ENCODE results near the gene ZNF26. TPM values are rescaled to one million over a fixed set of nuclear protein-coding genes. Genes with fewer than 3 reads are reported as not detected.

ZNF26 gene
- total RNA-seq, 4 donors from 2014 or later = 6.7 to 9.8 (median 9.2) TPM

DNA sequence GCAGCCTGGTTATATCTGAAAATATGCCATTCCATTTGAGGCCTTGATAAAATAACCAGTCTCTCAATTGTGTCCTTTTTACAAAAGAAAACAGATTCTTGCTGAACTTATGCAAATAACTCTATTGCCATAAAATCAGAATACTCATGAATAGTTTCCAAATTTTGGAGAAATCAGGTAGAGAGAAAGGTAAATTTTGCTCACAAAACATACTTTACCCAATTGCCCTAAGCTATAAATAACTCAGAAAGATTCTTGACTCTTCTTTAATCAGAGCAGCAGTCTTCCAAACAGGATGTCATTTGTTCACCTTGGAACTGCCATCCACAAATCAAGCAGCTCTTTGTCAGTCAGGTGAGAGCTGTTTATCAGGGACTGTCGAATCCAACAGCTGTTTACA is 12.6 kb downstream of the ZNF26 start:
- ATAC-seq = no peak
- no peak for TF ChIP-seq EP300 (IDR thresholded peaks at IDR 0.05)
- TF ChIP-seq POLR2AphosphoS5 (IDR thresholded peaks at IDR 0.05) = no peak
- TF ChIP-seq, protein P1, sequence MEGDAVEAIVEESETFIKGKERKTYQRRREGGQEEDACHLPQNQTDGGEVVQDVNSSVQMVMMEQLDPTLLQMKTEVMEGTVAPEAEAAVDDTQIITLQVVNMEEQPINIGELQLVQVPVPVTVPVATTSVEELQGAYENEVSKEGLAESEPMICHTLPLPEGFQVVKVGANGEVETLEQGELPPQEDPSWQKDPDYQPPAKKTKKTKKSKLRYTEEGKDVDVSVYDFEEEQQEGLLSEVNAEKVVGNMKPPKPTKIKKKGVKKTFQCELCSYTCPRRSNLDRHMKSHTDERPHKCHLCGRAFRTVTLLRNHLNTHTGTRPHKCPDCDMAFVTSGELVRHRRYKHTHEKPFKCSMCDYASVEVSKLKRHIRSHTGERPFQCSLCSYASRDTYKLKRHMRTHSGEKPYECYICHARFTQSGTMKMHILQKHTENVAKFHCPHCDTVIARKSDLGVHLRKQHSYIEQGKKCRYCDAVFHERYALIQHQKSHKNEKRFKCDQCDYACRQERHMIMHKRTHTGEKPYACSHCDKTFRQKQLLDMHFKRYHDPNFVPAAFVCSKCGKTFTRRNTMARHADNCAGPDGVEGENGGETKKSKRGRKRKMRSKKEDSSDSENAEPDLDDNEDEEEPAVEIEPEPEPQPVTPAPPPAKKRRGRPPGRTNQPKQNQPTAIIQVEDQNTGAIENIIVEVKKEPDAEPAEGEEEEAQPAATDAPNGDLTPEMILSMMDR (IDR thresholded peaks at IDR 0.05) = no peak
- TF ChIP-seq POLR2A (IDR thresholded peaks at IDR 0.05) = no peak
- H3K27ac ChIP-seq = no peak overlapping the region
- no peaks in the 10 kb centered on the region for H3K27me3 ChIP-seq
- H3K4me3 ChIP-seq = no peak overlapping the region
- H3K4me1 ChIP-seq = no peaks in the 10 kb centered on the region
- H3K9me3 ChIP-seq = peaks cover 0 to 99% (median 2%) of the 10 kb centered on the region in 3 donors
- WGBS, 2 donors (ENCODE audit: low coverage in 1 of 2) = 0 to 20% methylated on average over 1 of the region's 1 CpG
- H3K36me3 ChIP-seq = peaks cover 0 to 74% of the 10 kb centered on the region in 2 donors

DNA sequence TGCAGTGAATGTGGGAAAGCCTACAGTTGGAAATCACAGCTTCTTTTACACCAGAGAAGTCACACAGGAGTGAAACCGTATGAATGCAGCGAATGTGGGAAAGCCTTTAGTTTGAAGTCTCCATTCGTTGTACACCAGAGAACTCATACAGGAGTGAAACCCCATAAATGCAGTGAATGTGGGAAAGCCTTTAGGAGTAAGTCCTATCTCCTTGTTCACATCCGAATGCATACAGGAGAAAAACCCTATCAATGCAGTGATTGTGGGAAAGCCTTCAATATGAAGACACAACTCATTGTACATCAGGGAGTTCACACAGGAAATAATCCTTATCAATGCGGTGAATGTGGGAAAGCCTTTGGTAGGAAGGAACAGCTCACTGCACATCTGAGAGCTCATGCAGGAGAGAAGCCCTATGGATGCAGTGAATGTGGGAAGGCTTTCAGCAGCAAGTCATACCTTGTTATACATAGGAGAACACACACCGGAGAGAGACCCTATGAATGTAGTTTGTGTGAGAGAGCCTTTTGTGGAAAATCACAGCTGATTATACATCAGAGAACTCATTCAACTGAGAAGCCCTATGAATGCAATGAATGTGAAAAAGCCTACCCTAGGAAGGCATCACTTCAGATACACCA is 24.6 kb downstream of the ZNF26 start:
- peaks cover 20 to 100% of the 10 kb centered on the region in 2 donors for H3K36me3 ChIP-seq
- H3K27me3 ChIP-seq = no peaks in the 10 kb centered on the region
- no peaks in the 10 kb centered on the region for H3K4me1 ChIP-seq
- H3K4me3 ChIP-seq = no peak overlapping the region
- no peak overlapping the region for H3K27ac ChIP-seq
- WGBS, 2 donors (ENCODE audit: low coverage in 1 of 2) = 89 to 95% methylated on average over 2 to 5 of the region's 6 CpGs
- peaks cover 0 to 100% (median 10%) of the 10 kb centered on the region in 3 donors for H3K9me3 ChIP-seq
- no peak for ATAC-seq
- TF ChIP-seq POLR2A (IDR thresholded peaks at IDR 0.05) = no peak

DNA sequence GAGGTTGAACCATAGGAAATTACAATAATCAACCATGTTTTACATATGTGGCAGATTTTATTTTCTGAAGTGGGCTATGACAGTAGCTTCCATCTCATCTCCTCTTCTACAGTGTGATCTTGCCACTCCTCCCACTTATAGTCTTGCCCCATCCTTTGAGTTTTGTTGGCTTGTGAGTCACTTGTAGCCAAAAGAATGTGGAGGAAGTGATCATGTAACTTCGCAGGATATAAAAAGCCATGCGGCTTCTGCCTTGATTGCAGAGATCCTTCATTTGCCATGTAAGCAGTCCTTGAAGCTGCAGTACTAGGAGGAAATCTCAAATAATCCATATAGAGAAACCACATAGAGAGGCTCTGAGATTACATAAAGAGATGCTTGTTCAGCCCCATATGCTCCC is 37.4 kb downstream of the ZNF26 start:
- H3K36me3 ChIP-seq = peaks cover 0 to 11% of the 10 kb centered on the region in 2 donors
- peaks cover 0 to 91% (median 2%) of the 10 kb centered on the region in 3 donors for H3K9me3 ChIP-seq
- TF ChIP-seq POLR2A (IDR thresholded peaks at IDR 0.05) (no peak), EP300 (IDR thresholded peaks at IDR 0.05) (no peak), POLR2AphosphoS5 (IDR thresholded peaks at IDR 0.05) (no peak)
- TF ChIP-seq, protein P1 (IDR thresholded peaks at IDR 0.05) = no peak
- no peak for ATAC-seq
- H3K4me3 ChIP-seq = no peak overlapping the region
- no peak overlapping the region for H3K27ac ChIP-seq
- 88 to 93% methylated on average over 2 of the region's 2 CpGs for WGBS, 2 donors (ENCODE audit: low coverage in 1 of 2)
- no peaks in the 10 kb centered on the region for H3K4me1 ChIP-seq
- H3K27me3 ChIP-seq = no peaks in the 10 kb centered on the region

DNA sequence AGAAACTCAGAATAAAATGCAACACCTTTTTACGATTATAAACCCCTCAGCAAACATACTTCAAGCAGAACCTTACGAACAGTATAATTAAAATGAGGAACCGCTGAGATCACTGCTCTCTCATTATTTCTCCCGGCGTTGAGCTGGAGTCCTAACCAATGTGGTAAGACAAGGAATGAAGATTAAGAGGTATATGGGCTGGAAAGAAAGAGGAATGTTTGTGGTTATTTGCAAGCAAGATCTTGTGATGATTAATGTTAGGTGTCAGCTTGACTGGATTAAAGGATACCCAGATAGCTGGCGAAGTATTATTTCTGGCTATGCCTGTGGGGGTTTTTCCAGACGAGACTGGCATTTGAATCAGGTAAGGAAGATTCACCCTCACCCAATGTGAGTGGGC is 40.8 kb downstream of the ZNF26 start:
- Histone ChIP-seq H3K27me3 (no peaks in the 10 kb centered on the region), H3K4me3 (no peak overlapping the region), H3K27ac (no peak overlapping the region), H3K9me3 (peaks cover 0 to 76% (median 2%) of the 10 kb centered on the region in 3 donors), H3K36me3 (no peaks in the 10 kb centered on the region), H3K4me1 (no peaks in the 10 kb centered on the region)
- TF ChIP-seq POLR2AphosphoS5 (IDR thresholded peaks at IDR 0.05) (no peak), EP300 (IDR thresholded peaks at IDR 0.05) (no peak), POLR2A (IDR thresholded peaks at IDR 0.05) (no peak)
- WGBS, 2 donors (ENCODE audit: low coverage in 1 of 2) = 84 to 94% methylated on average over 4 to 7 of the region's 7 CpGs
- ATAC-seq = no peak

DNA sequence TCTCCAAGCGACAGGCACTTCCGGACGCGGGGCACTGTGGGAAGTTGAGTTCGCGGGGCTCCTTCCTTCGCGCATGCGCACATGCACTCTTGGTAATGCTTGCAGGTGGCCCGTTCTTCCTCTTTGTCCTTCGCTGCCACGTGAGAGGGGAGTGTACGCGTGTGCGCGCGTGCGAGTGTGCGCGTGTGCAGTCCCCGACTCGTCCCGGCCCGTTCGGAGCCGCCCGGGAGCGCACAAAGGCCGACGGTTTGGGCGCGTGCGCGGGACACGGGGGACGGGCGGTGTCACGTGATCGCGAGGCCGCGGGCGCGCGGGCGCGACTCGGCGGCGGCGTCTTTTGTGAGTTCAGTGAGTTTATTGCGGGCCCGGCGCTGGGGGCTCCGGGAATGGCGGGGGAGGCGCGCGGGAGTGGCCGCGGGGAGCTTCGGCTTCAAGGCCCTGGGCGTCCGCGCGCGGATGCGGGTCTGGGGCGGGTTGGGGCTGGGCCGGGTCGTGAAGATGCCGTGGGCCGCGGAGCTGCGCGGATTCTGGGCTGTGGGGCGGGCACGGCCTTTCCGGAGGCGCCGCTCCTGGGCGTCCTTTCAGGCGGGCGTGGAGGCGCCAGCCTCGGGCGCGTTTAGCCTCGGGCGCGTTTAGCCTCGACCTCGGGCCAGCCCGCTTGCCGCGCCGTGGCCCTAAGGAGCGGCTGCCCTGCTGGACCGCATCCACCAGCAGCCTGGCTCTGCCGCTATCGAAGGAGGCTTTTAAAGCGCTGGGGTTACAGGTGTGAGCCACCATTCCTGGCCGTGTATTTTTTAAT is 51.2 kb downstream of the ZNF26 start, which contains the start of gene ZNF84:
Gene ZNF84 (plus strand): TSS at position 303 of the 799 bp plus-strand sequence. CDS start 3,959 bp downstream, outside the sequence.
- TF ChIP-seq POLR2A (IDR thresholded peaks at IDR 0.05) (peak; percentile 58 to 74), EP300 (IDR thresholded peaks at IDR 0.05) (no peak), POLR2AphosphoS5 (IDR thresholded peaks at IDR 0.05) (peak; percentile 53)
- TF ChIP-seq, protein P1 (IDR thresholded peaks at IDR 0.05) = peak in 1 of 4 experiments; percentile 9
- peak; percentile 99 for ATAC-seq
- WGBS, 2 donors (ENCODE audit: low coverage in 1 of 2) = 0 to 5% methylated on average over 4 to 17 of the region's 103 CpGs
- Histone ChIP-seq H3K9me3 (peaks cover 4 to 67% (median 11%) of the 10 kb centered on the region in 3 donors), H3K27me3 (no peaks in the 10 kb centered on the region), H3K4me1 (peaks cover 3 to 15% (median 3%) of the 10 kb centered on the region in 3 donors), H3K36me3 (peaks cover 10 to 33% of the 10 kb centered on the region in 2 donors), H3K27ac (peak within 1 kb of the TSS; percentile 85 to 98 (median 95)), H3K4me3 (peak within 1 kb of the TSS; percentile 84 to 88)

All from gastroesophageal sphincter (tissue), 4 donors.